Heart left ventricle (tissue), 16 donors: ENCODE data around the gene SLC44A1. TPM values are rescaled to one million over a fixed set of nuclear protein-coding genes. Genes with fewer than 3 reads are reported as not detected.

Experiments
- ATAC-seq, 4 donors: fragments of 200-7000 bp; cut with Tn5 transposase; one replicate each; pipeline ENCODE4 v1.9.1; 2020 to 2022; ENCODE audit warnings: moderate library complexity in 4 of 4, mild to moderate bottlenecking in 3 of 4, moderate number of reproducible peaks in 1 of 4
- DNase-seq, 5 donors: peaks; one replicate each; pipeline ENCODE4 v3.0.0-alpha.2; 2020
- H3K27ac ChIP-seq, 12 donors: fragments of 200-600 bp; sonication (generic) in 4 of 12; one replicate each; pipeline versions ENCODE4 v1.5.0 to v1.8.0; 2016 to 2022; ENCODE audit warnings: mild to moderate bottlenecking in 2 of 12
- H3K27me3 ChIP-seq, 9 donors: fragments of 200-600 bp; sonication (generic) in 2 of 9; one replicate each; pipeline versions ENCODE4 v1.5.1 to v1.8.0; 2016 to 2022; ENCODE audit warnings: mild to moderate bottlenecking in 3 of 9
- H3K36me3 ChIP-seq, 9 donors: fragments of 200-600 bp; sonication (generic) in 2 of 9; one replicate each; pipeline versions ENCODE4 v1.5.0 to v1.8.0; 2018 to 2022; ENCODE audit warnings: mild to moderate bottlenecking in 2 of 9
- H3K4me1 ChIP-seq, 12 donors: fragments of 200-600 bp; sonication (generic) in 4 of 12; one replicate each; pipeline versions ENCODE4 v1.5.0 to v1.8.0; 2016 to 2022; ENCODE audit warnings: mild to moderate bottlenecking in 3 of 12
- H3K4me3 ChIP-seq, 12 donors: fragments of 200-600 bp; sonication (generic) in 4 of 12; one replicate each; pipeline versions ENCODE4 v1.5.0 to v1.8.0; 2017 to 2022; ENCODE audit warnings: mild to moderate bottlenecking in 9 of 12, moderate library complexity in 4 of 12
- H3K9me3 ChIP-seq, 12 donors: fragments of 200-600 bp; sonication (generic) in 4 of 12; one replicate each; pipeline versions ENCODE4 v1.5.0 to v1.8.0; 2016 to 2022; ENCODE audit warnings: mild to moderate bottlenecking in 1 of 12
- CTCF ChIP-seq, 12 donors: fragments of 200-600 bp; sonication (generic) in 4 of 12; IDR thresholded peaks; one replicate each; pipeline versions ENCODE4 v1.5.0 to v1.8.0; 2018 to 2022; ENCODE audit warnings: antibody characterized with exemption in 12 of 12, mild to moderate bottlenecking in 5 of 12
- POLR2A ChIP-seq, 2 donors: fragments of 450-650 bp; IDR thresholded peaks; one replicate each; pipeline ENCODE4 v1.6.1; 2017; ENCODE audit warnings: antibody characterized with exemption in 2 of 2, mild to moderate bottlenecking in 2 of 2, moderate library complexity in 2 of 2
- WGBS, 4 donors: extraction: QIAGEN DNeasy Blood & Tissue Kit in 2 of 4; methylation state at CpG; one replicate each; pipeline versions ENCODE4 v1.1.5 to v1.1.7; 2013 to 2018; 5-methylcytosine and 5-hydroxymethylcytosine counted together
- intact Hi-C, 10 donors: fragments of 100-400 bp; cut with DNase I; formaldehyde crosslinking; loops; one replicate each; pipeline versions ENCODE4 v1.11.1 to v1.14.2; 2022
- polyA plus RNA-seq, 2 donors: library from polyadenylated mRNA; stranded (reverse); fragments of 200-250 nt; gene quantifications; one replicate each; pipeline ENCODE4 v1.2.3, GENCODE V29; 2013
- total RNA-seq, 9 donors: library from RNA; depleted of rRNA in 2 of 9; stranded (reverse); fragments of >200 nt in 2 of 9; fragmentation: NEBNext Ultra II Directional in 3 of 9; extraction: Animal tissue kit (Norgen Biotek cat#: 25700) in 3 of 9; gene quantifications; one replicate each; pipeline versions ENCODE4 v1.1.0 to v1.2.4, GENCODE V29; 2016 to 2023
- donor health status: ischemic (EF 13 %, LVEDD 7.1; RV severe dilation, severe dysfunction).
- donor health status: healthy with polysubstance abuse.
- donor health status: DM: no; HTN: yes; CAD: no.
- donor health status: DM: no; HTN: no; CAD: no.
- donor health status: ischemic (EF 25% LVEDD 6.9; RV normal size, moderate dysfunction).
- donor health status: ischemic (EF 25% LVEDD 5.7; RV mildly dilated, moderate dysfunction).
- donor health status: healthy.
- donor health status: DM: yes; HTN: yes; CAD: no.
- donor health status: ischemic (EF 35%, LVEDD 5.7; RV mildly dilated, moderate dysfunction).
- donor health status: nonischemic (EF 11% LVEDD 7.7; RV severe dilation, severe dysfunction).
- donor health status: DM: yes; HTN: yes; CAD: no.
- donor health status: PGD.
- donor health status: ischemic (EF 29% LVEDD 5.4; RV normal size, mild dysfunction).
- donor health status: nonischemic (EF 23%, LVEDD 6.1; RV moderate dilation, normal function).

Gene SLC44A1
- total and polyA plus RNA-seq, 11 donors: 5.1 to 29.4 (median 21.3) TPM

- H3K27ac ChIP-seq: no peak overlapping the region
- TF ChIP-seq CTCF (IDR thresholded peaks at IDR 0.05) (no peak), POLR2A (IDR thresholded peaks at IDR 0.05) (no peak)
- DNase-seq (no peak), ATAC-seq (no peak)
- peaks cover 0 to 16% (median 0%) of the 10 kb centered on the region in 9 donors for H3K36me3 ChIP-seq
- H3K27me3 ChIP-seq: no peaks in the 10 kb centered on the region
- intact Hi-C loops: loop anchor here in 1 of 10 donors (10.0 kb wide), 1 partner anchor 63 kb away; the partner anchor contains the start of gene SLC44A1
- WGBS, 4 donors: 96 to 100% (median 98%) methylated on average over 2 of the region's 2 CpGs
- peaks cover 0 to 21% (median 0%) of the 10 kb centered on the region in 12 donors for H3K4me1 ChIP-seq
- no peaks in the 10 kb centered on the region for H3K9me3 ChIP-seq
- H3K4me3 ChIP-seq: no peak overlapping the region
These were observed 63.2 kb downstream of the SLC44A1 start for GRCh38 chr9:105307591-105308130.

- ATAC-seq (no peak), DNase-seq (no peak)
- peaks cover 0 to 21% (median 0%) of the 10 kb centered on the region in 12 donors for H3K4me1 ChIP-seq
These were observed 64.2 kb downstream of the SLC44A1 start for GRCh38 chr9:105308461-105309341.

GRCh38 chr9:105309531-105309931 is 65.1 kb downstream of the SLC44A1 start:
- intact Hi-C loops: loop anchor here in 1 of 10 donors (10.0 kb wide), 1 partner anchor 65 kb away; the partner anchor contains the start of gene SLC44A1
- Histone ChIP-seq H3K4me1 (peaks cover 0 to 21% (median 0%) of the 10 kb centered on the region in 12 donors), H3K36me3 (peaks cover 0 to 12% (median 0%) of the 10 kb centered on the region in 9 donors), H3K27ac (no peak overlapping the region), H3K27me3 (no peaks in the 10 kb centered on the region), H3K9me3 (no peaks in the 10 kb centered on the region), H3K4me3 (no peak overlapping the region)
- WGBS, 4 donors: 75 to 87% (median 82%) methylated on average over 3 of the region's 3 CpGs
- TF ChIP-seq POLR2A (IDR thresholded peaks at IDR 0.05): no peak
- TF ChIP-seq CTCF (IDR thresholded peaks at IDR 0.05): no peak
- ATAC-seq: no peak
- no peak for DNase-seq

More at GRCh38 chr9:105308461-105309341, 64.2 kb downstream of the SLC44A1 start:
- Histone ChIP-seq H3K27me3 (no peaks in the 10 kb centered on the region), H3K9me3 (no peaks in the 10 kb centered on the region), H3K36me3 (peaks cover 0 to 9% (median 0%) of the 10 kb centered on the region in 9 donors), H3K4me3 (no peak overlapping the region), H3K27ac (no peak overlapping the region)
- TF ChIP-seq CTCF (IDR thresholded peaks at IDR 0.05) (no peak), POLR2A (IDR thresholded peaks at IDR 0.05) (no peak)
- 79 to 83% (median 81%) methylated on average over 8 of the region's 8 CpGs for WGBS, 4 donors
- intact Hi-C loops: loop anchor here in 1 of 10 donors (10.0 kb wide), 1 partner anchor 64 kb away; the partner anchor contains the start of gene SLC44A1

GRCh38 chr9:105311306-105311705 is 66.9 kb downstream of the SLC44A1 start:
- H3K36me3 ChIP-seq: peaks cover 0 to 23% (median 0%) of the 10 kb centered on the region in 9 donors
- H3K4me1 ChIP-seq: peaks cover 0 to 14% (median 0%) of the 10 kb centered on the region in 12 donors
- H3K27ac ChIP-seq: no peak overlapping the region
- no peak overlapping the region for H3K4me3 ChIP-seq
- H3K9me3 ChIP-seq: no peaks in the 10 kb centered on the region
- intact Hi-C loops: no loop called here
- ATAC-seq: no peak
- TF ChIP-seq CTCF (IDR thresholded peaks at IDR 0.05) (no peak), POLR2A (IDR thresholded peaks at IDR 0.05) (no peak)
- no peaks in the 10 kb centered on the region for H3K27me3 ChIP-seq
- no peak for DNase-seq
- WGBS, 4 donors: 97 to 99% (median 98%) methylated on average over 2 of the region's 2 CpGs
